ENCODE results near the gene ZBTB20.

GRCh38 chr3:114700637-114701234 is 446.4 kb downstream of the ZBTB20 start:
- TF ChIP-seq EP300 (IDR thresholded peaks at IDR 0.05) (no peak), CTCF (IDR thresholded peaks at IDR 0.05) (no peak), POLR2A (IDR thresholded peaks at IDR 0.05; ENCODE audit: low read depth) (no peak), POLR2AphosphoS5 (IDR thresholded peaks at IDR 0.05) (no peak)

Data from esophagus muscularis mucosa (tissue), 4 donors.